GM19463 (cell line): ENCODE measurements around the gene HMCN2.

Experiments used
- ATAC-seq: cut with Tn5 transposase; IDR thresholded peaks from one replicate; pipeline ENCODE4 v1.9.1; 2021; ENCODE audit warnings: mild to moderate bottlenecking, moderate library complexity; ENCODE audit not compliant: unreplicated experiment

The HMCN2 gene

GRCh38 chr9:130444565-130445221, 179.1 kb downstream of the HMCN2 start, which contains the start of gene ASS1:
ASS1 (plus strand) TSS chr9:130444961; CDS start chr9:130452229, 7,268 bp downstream.
- no peak for ATAC-seq

GRCh38 chr9:130445268-130445983, 179.9 kb downstream of the HMCN2 start:
- no peak for ATAC-seq

GRCh38 chr9:130446101-130446861, 180.7 kb downstream of the HMCN2 start:
- ATAC-seq = no peak

- no peak for ATAC-seq
These were observed 181.7 kb downstream of the HMCN2 start for GRCh38 chr9:130447193-130447816.

GRCh38 chr9:130448035-130448624, 182.6 kb downstream of the HMCN2 start:
- no peak for ATAC-seq

- no peak for ATAC-seq
These were observed 183.4 kb downstream of the HMCN2 start for GRCh38 chr9:130448771-130449603.

GRCh38 chr9:130450344-130451003, 184.9 kb downstream of the HMCN2 start:
- ATAC-seq = no peak

GRCh38 chr9:130451004-130451390, 185.4 kb downstream of the HMCN2 start:
- ATAC-seq = no peak

- ATAC-seq = no peak
These were observed 186.2 kb downstream of the HMCN2 start for GRCh38 chr9:130451509-130452388.

- no peak for ATAC-seq
These were observed 187.3 kb downstream of the HMCN2 start for GRCh38 chr9:130452835-130453234.

- no peak for ATAC-seq
These were observed 187.9 kb downstream of the HMCN2 start for GRCh38 chr9:130453487-130453886.

- no peak for ATAC-seq
These were observed 188.7 kb downstream of the HMCN2 start for GRCh38 chr9:130454096-130454811.

GRCh38 chr9:130454812-130455325, 189.3 kb downstream of the HMCN2 start:
- ATAC-seq = no peak

GRCh38 chr9:130458027-130458803, 192.7 kb downstream of the HMCN2 start:
- no peak for ATAC-seq

GRCh38 chr9:130458804-130459067, 193.2 kb downstream of the HMCN2 start:
- no peak for ATAC-seq

GRCh38 chr9:130459151-130459550, 193.6 kb downstream of the HMCN2 start:
- ATAC-seq = no peak
